ENCODE results near the gene TRO. TPM values are rescaled to one million over a fixed set of nuclear protein-coding genes. Genes with fewer than 3 reads are reported as not detected.

TRO gene
- total RNA-seq, 2 experiments from 2014 or later = 1.4 to 1.5 TPM

Other genes starting within 250 kb of the TRO start
- gene ITIH6, start 122.6 kb upstream of the TRO start, total RNA-seq = not detected
- gene MAGED2, start 113.1 kb upstream of the TRO start, total RNA-seq = 10 to 100 TPM; 63.3 to 70.1 TPM
- under 1 TPM; 0.45 to 0.60 TPM for gene PFKFB1, start 73.4 kb downstream of the TRO start, total RNA-seq
- gene APEX2, start 79.5 kb downstream of the TRO start, total RNA-seq = 10 to 100 TPM; 25.5 to 26.8 TPM
- gene ALAS2, start 110.2 kb downstream of the TRO start, total RNA-seq = not detected
- 1 to 10 TPM in 1 of 2 experiments, not detected in 1; 1.0 TPM for gene PAGE2B, start 154.2 kb downstream of the TRO start, total RNA-seq
- not detected for gene PAGE2, start 168.2 kb downstream of the TRO start, total RNA-seq

Data from activated CD4-positive, alpha-beta memory T cell treated with anti-CD3 and anti-CD28 coated beads, Interleukin-2, amount 10 ng/mL, durations not matched to agents 7 days and 5 days (primary cell).